Spleen (tissue), 7 donors: Measurements from ENCODE around the gene KHDRBS2.

ENCODE experiments used
- CTCF ChIP-seq, 11 experiments: fragments of 200-600 bp in 7 of 11; fragments of 450-650 bp in 4 of 11; sonication (generic) in 4 of 11; IDR thresholded peaks in 8 of 11; conservative IDR thresholded peaks in 3 of 11; 1 replicate in 7 of 11; 2 replicates in 4 of 11; pipeline versions ENCODE4 v1.4.0 to v1.8.0; 2016 to 2021; ENCODE audit warnings: antibody characterized with exemption in 11 of 11, inconsistent platforms in 4 of 11, mild to moderate bottlenecking in 1 of 11
- POLR2A ChIP-seq, 3 donors: fragments of 450-650 bp; IDR thresholded peaks; one replicate each; pipeline ENCODE4 v1.5.1; 2017; ENCODE audit warnings: antibody characterized with exemption in 3 of 3, mild to moderate bottlenecking in 1 of 3
- donor health status: DM: no; HTN: no; CAD: no; lungs with moderate emphysema.
- donor health status: DM: no; HTN: no; CAD: no.
- donor health status: DM: no; HTN: no; CAD: no.

GRCh38 chr6:61977099-61977498, 308.9 kb downstream of the KHDRBS2 start:
- TF ChIP-seq CTCF (IDR thresholded peaks at IDR 0.05 in 8 of 11, conservative IDR thresholded peaks at IDR 0.05 in 3 of 11) (no peak), POLR2A (IDR thresholded peaks at IDR 0.05) (no peak)
